NCI-H1930 (cell line): ENCODE measurements around the gene CBX6.
A peak's percentile ranks its signal among the peaks of the same experiment; 100 is the strongest.

ENCODE experiments used
- DNase-seq, 2 experiments: peaks; one replicate each; lab custom pipeline; 2025; lab: John Stamatoyannopoulos, UW

CBX6 gene

DNA sequence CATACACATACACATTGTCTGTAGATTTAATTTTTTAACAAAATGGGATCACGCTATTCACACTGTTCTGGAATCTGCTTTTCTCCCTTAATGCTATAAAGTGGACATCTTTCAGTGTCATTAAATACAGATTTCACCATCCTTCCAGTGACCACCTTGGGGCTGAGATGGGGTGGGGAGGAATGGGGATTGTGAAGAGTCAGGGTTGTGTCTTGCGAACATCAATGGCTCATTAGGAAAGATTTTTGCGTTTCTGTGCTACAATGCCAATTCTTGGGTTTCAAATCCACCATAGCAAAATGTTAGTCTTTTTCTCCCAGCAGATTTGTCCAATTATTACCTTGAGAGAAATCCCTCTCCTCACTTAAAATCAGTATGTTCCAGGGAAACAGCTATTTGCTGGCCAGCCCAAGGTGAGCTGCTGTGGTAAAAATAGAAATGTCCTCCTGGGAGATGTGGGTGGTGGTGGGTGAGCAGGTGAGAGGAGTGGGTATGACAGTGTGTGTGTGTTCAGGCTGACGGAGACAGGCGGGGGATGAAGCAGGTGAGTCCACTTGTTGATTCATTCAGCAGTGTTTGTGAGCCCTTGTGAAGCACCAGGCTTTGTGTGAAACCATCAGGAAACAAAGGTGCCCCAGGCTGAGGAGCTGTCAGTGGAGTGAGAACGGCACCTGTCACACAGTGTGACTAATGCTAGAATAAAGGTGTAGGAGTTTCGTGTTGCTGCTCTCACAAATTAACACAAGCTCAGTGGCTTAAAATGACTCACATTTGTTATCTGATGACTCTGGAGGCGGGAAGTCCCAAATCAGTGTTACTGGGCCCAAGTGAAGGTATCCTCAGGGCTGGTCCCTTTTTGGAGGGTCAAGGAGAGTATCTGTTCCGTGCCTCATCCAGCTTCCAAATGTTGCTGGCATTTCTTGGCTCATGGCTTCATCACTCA is 1.7 kb upstream of the CBX6 start:
- peak in 1 of 2 experiments; percentile 30 for DNase-seq

DNA sequence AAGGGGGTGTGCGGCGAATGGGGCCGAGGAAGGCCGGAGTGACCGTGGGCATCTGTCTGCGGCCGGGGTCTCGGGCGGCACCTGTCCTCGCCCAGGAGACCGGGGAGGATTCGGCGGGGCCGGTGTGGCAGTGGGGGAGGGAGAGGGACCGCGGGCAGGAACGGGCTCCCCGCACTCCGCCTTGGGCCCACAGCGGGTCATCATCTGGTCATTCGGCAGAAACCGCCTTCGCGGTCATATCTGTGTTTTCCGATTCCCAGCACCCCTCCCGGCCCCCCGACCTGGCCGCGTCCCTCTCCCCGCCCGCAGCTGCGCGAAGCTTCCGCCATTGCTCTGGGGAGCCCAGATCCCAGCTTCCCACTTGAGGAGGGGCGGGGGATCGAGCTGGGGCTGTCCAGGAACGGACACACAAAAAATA is 824 bp upstream of the CBX6 start:
- peak in 1 of 2 experiments; percentile 48 for DNase-seq

DNA sequence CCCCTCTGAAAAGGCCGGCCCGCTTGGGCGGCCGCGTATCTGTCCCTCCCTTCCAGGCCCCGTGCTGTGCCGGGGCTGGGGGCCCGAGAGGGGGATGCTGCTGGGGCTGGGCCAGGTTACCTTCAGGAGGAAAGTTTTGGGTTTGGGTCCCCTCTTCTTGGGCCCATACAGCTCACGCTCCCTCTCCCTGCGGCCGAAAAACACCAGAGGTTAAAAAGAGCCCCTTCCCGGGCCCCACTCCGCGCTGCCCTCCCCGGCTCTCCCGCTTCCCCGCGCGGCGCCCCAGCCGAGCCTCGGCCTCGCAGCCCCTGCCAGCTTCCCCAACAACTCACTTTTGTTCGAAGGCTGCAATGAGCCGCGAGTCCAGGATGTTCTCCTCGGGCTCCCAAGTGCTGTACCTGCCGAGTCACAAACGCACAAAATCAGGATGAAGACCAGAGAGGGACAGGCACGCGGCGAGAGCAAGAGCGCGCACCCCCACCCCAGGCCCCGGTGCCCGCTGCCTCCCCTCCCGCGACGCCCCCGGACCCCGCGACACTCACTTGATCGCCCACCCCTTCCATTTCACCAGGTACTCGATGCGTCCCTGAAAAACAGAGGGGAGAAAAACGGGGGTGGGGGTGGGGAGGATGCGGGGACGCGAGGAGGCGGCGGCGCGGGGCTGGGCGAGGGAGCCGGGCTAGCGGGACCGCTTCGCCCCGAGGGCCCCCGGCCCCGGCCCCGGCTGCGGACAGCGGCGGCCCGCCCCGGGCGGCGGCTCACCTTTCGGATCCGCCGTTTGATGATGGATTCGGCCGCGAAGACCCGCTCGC is 450 bp downstream of the CBX6 start:
- DNase-seq: no peak

DNA sequence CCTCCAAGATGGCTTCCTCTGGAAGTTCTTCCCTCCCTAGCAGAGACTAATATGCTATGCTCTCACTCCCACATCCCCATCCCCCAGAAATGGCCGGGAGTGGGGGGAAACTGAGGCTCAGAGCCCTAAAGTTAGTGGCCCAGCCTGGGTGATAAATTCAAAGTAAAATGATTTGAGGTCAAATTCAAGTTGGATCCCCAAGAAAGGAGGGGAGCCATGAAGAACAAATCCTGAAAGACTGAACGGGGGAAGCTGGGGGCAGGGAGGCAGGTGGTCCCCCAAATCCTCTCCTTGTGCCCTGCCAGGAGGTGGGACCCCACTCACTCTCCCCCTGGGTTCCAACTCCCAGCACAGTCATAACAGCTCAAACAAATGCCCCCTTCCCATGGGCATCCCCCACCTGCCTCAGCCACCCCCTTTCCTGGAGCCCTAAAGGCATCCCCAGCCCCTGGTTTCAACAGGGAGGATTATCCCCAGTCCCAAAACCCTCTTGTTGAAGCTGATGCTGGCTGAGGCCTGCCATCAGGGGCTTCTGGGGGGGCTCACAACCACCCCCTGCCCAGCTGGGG is 1.1 kb downstream of the CBX6 start:
- DNase-seq: no peak

DNA sequence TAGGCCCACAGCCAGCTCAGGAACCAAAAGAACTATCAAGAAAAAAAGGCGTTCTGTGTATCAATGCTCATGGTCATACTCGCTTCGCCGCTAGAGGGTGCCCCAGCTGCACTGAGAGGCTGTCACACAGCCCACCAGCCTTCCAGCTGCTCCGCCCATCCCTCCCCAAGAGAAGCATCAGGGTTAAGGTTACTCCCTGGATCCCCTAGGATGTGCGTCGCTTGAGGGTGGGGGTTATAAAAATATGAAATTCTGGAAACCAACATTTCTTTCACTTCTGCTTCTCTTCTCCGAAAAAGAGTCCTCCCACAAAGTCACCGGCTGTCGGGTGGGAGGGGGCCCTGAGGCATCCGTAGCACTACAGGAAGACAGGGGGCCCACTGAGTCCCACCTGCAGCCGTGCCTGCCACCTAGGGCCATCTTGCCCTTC is 1.7 kb downstream of the CBX6 start:
- DNase-seq: peak; percentile 70 to 76

DNA sequence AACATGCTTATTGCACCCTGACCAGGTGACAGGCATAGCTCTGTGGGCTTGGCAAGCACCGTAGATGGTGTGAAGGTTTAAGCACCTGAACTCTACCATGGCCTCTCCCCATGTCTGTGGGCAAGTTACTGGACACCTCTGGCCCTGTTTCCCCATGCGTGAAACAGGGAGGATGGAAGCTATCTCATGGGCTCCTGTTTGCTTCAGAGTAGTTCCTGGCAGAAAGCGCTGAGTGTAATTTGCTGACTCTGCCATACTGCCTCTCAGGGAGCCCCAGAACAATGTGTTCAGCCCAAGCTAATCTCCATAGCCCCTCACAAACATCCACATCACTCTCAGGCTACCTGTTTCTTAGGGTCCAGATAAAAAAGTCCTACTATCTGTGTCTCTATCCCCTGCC is 2.4 kb downstream of the CBX6 start:
- DNase-seq: no peak

DNA sequence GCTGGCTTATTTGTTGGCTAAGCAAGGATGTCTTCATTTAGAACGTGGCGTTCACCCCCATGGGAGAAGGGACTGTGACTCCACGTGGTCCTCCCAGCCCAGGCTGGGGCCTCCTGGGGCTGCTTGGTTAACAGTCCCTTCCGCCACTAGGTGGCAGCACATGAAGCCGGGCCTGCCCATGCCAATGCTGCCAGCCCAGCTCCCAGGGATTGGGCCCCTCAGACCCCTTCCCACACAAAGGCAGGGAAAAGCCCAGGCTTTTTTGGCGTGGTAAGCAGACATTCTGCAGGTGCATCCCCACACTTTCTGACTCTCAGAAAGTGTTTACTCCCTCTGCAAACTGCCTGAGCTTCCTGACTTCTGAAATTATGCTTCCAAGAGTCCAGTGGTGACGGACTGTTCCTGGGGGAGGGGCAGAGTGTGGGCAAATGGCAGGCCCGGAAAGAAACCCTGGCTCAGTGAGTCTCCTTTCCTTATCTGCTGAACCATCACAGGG is 3.1 kb downstream of the CBX6 start:
- DNase-seq: peak; percentile 51 to 73

DNA sequence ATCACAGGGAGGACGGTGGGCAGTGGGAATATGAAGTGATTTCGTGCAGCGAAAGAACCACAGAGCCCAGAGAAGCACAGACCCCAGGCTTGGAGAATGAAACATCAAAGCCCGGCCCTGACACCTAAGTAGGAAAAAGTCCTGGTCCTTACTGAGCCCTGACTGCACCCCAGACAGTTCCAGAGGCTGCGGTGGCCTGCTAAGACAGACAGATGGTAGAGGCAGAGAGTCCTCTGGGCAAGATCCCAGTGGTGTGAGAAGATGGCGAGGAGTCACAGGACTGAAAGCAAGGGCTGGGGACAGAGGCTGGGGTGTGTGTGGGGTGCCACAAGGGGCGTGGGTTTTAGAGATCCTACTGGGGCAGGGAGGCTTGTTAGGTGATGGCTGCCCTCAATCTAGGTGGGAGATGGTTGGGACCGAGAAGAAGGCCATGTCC is 3.7 kb downstream of the CBX6 start:
- DNase-seq: no peak

DNA sequence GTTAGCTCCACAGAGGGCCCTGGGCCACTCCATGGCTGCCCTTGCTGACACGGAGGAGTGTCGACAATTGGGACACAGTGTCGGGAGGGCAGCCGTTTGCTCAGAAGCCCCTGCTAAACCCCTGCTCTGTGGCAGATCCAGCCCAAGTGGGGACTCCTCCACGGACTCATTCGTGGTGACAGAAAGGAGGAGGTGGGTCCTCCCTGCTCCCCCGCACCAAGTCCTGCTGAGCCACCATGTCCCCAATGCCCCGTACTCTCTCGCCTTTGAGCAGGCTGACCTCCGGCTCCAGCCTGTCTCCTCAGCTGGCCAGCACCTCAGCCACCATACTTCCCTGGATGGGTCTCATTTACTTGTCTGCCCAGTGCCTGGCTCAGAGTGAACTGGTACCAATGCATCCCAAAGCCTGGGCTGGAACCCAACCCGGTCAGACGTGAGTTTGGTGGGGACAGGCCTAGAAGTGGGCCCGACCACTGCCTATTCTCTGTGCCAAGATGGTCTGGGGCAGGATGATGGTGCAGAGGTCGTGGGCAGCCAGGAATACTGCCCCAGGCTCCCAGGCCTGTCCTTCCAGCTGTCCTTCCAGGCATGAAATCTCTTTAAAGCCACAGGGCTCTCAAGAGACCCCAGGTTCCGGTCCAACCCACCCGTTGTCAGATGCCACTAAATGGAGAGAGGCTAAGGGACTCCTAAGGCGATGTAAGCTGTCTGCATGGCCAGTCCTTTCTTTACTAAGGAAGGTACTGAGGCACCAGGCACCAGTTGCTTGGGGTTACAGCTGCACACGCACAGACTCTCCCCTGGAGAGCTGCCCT is 4.3 kb downstream of the CBX6 start:
- DNase-seq: no peak

DNA sequence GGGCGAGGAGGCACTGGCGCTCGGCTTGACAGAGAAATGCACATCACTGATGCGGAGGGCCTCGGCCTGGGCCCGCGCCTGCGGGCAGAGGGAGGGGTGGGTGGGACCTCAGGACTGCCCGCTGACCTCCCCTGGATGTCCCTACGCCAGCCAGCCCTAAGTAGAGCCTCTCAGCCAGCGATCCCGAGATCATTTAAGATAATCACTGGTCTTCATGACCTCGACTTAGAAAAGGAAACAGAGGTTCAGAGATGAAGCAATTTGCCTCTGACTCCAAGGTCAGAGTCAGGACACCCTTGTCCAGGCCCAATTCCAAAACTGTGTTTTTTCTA is 4.9 kb downstream of the CBX6 start:
- no peak for DNase-seq

DNA sequence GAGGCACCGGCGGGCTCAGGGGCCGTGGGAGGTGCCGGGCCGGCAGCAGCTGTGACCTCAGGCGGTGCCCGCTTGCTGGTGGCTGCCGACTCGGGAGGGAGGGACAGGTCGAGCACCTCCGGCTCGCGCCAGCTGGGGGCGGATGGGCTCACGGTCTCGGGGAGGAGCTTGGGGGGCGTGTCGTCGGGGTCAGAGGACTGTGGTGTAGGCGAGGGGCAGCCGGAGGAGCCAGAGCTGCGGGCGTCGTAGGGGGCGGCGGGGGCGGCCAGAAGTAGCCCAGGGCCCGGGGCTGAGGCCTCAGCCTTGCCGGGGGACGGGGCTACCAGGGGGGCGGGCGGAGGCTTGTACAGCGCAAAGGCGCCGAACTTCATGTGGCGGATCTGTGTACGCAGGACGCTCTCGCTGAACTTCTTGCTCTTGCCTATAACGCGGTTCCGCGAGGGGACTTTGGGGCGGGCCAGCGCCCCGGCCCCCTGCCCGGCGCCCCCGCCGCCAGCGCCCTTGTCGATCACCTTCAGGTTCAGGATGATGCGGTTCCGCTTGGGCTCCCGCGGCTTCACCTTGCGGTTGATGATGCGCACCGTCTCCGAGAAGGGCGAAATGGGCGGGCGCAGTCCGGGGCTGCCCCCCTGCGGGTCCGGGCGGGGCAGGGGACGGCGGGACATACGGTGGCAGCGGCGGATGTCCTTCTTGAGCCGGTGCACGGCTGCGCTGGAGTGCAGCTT is 5.5 kb downstream of the CBX6 start:
- DNase-seq: no peak

DNA sequence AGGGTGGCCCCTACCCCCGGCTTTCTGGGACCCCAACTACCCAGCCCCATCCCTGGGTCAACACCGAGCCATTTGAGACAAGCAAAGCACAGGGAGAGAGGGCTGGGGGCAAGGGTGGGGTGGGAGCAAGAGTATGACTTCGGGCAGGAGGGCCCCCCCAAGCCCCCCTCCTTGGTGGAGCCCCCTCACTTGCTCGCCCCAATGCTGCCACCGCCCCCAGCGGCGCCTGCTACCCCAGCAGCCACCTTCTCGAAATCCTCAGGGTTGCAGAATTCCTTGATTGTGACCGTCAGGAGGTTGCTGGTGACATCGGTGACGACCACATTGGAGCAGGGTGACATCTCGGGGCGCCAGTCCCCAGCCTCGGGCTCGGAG is 6.0 kb downstream of the CBX6 start:
- no peak for DNase-seq

DNA sequence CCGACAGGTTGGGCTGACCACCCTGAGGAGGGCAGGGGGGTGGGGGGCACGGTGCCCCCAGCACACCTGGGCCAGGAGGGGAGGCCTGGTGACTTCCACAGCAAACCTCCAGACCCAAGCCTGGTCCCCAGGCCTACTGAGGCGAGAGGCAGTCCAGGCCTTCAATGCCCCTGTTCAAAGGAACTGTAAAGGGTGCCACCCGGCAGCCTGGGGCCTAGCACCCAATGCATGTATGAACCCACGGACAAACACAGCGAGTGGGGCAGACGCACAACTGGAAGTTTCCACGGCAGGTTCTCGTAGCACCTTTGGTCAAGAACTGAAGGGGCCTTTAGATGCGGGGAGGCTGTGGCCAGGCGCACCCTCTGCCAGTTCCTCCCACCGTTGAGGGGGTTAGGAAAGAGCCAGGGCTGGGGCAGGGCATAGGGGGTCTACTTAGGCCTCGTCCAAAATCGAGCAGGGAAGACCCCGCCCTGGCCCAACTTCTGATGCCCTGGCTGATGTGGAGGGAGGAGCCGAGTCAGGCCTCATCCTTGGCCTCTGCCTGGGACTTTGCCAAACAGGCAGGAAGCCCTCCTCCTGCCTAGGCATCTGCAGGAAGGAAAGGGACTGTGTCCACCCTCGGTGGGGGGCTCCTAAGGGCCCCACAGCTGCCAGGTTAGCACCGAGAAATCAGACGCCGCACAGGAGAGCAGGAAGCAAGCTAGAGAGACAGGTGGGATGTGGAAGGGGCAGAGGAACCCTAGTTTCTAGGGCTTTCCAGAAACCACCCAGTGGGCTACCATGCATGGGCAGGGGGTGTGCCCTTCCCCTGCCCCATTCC is 6.6 kb downstream of the CBX6 start:
- no peak for DNase-seq

DNA sequence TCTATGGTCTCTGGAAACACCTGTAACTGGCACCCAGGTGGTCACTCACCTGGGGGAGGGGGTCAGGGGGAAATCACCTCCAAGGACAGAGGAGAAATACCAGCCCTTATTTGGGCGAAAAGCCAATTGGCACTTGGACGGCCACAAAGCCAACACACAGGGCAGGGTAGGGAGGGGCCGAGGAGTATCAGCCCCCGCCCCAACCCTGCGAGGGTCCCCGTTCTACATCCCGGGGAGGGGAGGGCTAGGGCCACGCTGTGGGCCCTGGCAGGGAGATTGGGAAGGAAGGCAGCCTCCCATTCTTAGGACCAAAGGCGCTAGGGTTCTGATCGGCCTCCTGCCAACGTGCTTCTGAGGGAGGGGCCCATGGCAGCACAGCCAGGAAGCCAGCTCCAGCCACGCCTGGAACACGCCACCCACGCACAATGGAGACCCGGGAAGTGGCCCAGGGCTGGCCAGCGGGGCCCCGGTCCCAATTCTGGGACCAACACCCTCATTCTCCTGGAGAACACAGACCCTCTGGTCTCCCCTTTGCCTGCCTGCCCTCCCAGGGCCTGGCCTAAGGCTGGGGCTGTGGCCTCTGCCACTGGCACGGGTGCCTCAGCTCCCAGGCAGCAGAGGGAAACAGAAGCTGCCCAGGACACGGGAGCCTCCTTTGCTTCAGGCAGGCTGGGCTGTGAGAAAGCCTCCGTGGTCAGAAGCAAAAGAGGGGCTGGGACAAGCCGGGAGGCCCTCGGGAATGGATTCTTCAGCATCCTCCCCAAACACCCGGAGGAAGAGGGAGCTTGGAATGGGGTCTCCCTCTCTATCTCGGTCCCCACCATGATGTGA is 7.4 kb downstream of the CBX6 start:
- DNase-seq: no peak

DNA sequence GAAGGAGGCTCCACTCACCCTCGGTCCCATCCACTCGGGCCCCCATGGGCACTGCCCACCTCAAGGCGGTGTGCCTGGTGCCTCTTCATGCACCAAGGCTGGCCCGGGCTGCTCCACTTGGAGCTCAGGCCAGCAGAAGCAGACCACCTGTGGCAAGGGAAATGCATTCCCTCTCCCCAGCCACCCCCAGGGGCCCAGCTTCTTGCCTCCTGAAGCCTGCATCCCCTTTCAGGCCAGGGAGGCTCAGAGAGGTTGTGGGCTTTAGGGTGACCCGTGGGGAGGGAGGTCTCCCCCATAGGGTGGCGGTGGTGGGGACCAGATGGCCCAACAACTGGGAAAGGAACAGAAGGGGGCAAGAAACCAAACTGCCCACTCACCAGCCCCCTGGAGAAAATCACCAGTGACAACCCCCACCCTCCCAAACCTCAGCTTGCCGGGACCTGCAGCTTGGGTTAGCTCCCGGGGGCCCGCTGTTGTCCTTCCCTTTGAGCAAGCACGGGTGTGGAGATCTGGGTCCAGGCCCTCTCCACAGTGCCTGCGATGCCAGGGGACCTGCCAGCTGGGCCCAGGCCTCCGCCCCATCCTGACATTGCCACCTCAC is 8.4 kb downstream of the CBX6 start:
- DNase-seq: no peak

DNA sequence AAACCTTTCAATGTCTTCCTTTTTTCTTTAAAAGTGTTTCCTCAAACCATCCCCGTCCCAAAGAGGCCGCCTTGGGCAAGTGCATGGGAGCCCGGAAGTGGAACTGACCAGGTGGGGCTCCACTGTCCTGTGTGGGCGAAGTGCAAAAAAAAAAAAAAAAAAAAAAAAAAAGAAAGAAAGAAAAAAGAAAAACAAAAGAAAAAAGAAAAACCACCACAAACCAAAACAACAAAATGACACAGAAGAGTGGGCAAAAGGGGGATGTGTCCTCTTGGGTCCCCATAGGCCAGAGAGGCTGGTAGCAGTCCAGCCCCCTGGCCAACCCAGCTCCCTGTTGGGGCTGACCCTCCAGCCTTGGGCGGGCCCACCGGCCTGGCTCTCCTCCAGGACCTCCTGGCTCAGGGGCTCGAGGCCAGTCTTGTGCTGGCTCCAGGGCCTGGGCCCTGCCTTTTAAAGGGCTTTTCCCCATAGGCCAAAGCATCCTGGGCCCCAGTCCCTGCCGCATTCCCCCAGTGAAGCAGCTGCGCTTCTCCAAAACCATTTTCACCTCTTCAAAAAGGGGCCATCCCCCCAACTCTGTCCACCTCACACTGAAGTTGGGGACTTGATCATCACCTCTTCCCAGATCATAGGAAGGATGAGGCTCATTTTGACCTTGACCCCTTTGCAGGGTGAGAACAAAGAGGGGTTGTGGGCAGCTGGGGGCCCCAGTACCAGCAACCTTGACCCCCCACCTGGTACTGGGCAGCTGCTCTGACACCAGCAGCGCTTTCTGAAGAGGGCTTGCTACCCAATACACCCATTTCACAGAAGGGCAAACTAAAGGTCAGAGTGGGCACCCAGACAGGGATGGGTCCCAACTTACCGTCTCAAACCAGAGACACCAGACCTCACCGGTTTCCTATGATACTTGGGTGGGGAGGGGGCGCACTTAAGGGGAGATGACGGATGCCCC is 9.4 kb downstream of the CBX6 start:
- no peak for DNase-seq

DNA sequence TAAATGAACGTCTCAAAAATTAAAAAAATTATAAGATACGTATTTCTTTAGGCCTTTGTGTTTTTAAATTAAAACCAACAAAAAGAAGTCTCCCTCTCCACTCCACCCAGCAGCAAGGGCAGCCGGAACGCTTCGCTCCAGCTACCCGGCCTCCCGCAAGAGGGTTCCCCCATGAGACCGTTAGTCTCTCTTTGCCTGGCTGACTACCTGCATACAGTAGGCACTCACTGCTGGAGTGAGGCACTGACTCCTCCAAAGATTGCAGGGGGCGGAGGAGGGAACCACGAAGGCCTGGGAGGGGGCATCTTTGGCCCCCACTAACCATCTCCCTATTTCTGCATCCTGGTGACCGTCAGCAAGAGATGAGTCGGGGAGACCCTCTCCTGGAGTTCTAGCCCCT is 10.1 kb downstream of the CBX6 start:
- no peak for DNase-seq
